K562 (cell line): Measurements from ENCODE around the gene NRF1.

Source experiments
- CC2D1A ChIP-seq: fragments of 450-650 bp; IDR thresholded peaks from 2 replicates; pipeline ENCODE4 v1.6.1; 2017; ENCODE audit warnings: mild to moderate bottlenecking
- CTCF ChIP-seq, 3 experiments: IDR thresholded peaks in 2 of 3; conservative IDR thresholded peaks in 1 of 3; 2 replicates each; pipeline ENCODE4 v1.5.1; 2011 to 2012; ENCODE audit warnings: low read length in 3 of 3, mild to moderate bottlenecking in 3 of 3, control low read depth in 2 of 3, improper control_type of control experiment in 1 of 3, inconsistent platforms in 1 of 3, low read depth in 1 of 3, mixed read lengths in 1 of 3, moderate library complexity in 1 of 3; ENCODE audit not compliant: insufficient read depth in 2 of 3
- DDX20 ChIP-seq: fragments of 450-650 bp; IDR thresholded peaks from 2 replicates; pipeline ENCODE4 v1.6.1; 2016; ENCODE audit warnings: missing genetic modification characterization, low read depth, mild to moderate bottlenecking, missing compliant biosample characterization, moderate library complexity
- GTF2A2 ChIP-seq: IDR thresholded peaks from 2 replicates; pipeline ENCODE4 v1.6.1; 2016; ENCODE audit warnings: mild to moderate bottlenecking, missing genetic modification characterization, missing compliant biosample characterization
- MECOM ChIP-seq: fragments of 250-450 bp; sonication (Bioruptor Pico); IDR thresholded peaks from 2 replicates; pipeline ENCODE4 v1.8.0; 2022; ENCODE audit warnings: inconsistent platforms
- MGA ChIP-seq: fragments of 450-650 bp; IDR thresholded peaks from 2 replicates; pipeline ENCODE4 v1.6.1; 2016; ENCODE audit warnings: mild to moderate bottlenecking, moderate library complexity
- POLR2AphosphoS5 ChIP-seq: IDR thresholded peaks from 2 replicates; pipeline ENCODE4 v1.6.1; 2011; ENCODE audit warnings: mild to moderate bottlenecking, low read depth, low read length, moderate library complexity; ENCODE audit not compliant: control insufficient read depth, insufficient read depth
- ZC3H8 ChIP-seq: fragments of 450-650 bp; IDR thresholded peaks from 2 replicates; pipeline ENCODE4 v1.6.1; 2017

DNA sequence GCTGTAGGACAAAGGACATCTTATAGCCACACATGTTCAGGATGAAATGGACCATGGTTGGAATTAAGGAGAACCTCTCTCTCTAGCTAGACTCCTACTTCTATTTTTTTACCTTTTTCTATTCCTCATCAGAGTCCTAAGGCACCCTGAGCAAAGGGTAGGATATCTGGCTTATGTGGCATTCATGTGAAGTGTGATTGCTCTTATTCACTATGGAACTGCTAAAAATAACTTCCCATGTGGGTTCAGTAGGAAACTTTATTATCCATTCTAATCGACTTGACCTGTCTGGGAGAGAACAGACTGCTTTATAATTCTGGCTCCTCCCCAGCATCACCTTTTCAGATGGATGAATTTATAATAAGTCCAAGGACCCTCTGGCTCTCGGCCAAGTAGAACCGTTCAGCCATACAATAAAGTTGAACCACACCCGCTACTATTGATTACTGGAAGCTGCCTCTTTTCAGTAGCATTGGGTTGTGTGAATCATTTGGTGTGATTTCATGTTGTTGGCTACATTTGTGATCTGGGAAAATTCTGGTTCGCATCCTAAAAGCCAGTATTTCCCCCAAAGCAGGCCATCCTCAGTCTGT, 117.5 kb downstream of the NRF1 start:
- TF ChIP-seq MGA (no peak), GTF2A2 (tag) (no peak), CC2D1A (no peak), POLR2AphosphoS5 (no peak), MECOM (CRISPR knock-in tag) (no peak), DDX20 (tag) (no peak), CTCF (IDR thresholded peaks at IDR 0.05 in 2 of 3, conservative IDR thresholded peaks at IDR 0.05 in 1 of 3; ENCODE audit: insufficient read depth in 2 of 3, low read depth in 1 of 3, low read length in 3 of 3) (no peak), ZC3H8 (no peak)
